SU-DHL-6 (cell line): ENCODE measurements around the gene MYH13.

Source experiments
- CTCF ChIP-seq: fragments of 200-600 bp; sonication (generic); IDR thresholded peaks from one replicate; pipeline ENCODE4 v1.5.1; 2017; ENCODE audit warnings: antibody characterized with exemption, mild to moderate bottlenecking, low read length, moderate library complexity; ENCODE audit not compliant: insufficient read depth, poor library complexity, severe bottlenecking
- EZH2phosphoT487 ChIP-seq: fragments of 200-600 bp; sonication (generic), shearing (Covaris generic); conservative IDR thresholded peaks from 2 replicates; pipeline ENCODE4 v1.6.1; 2018; ENCODE audit warnings: mild to moderate bottlenecking, antibody characterized with exemption, low read length, moderate library complexity, mixed read lengths

GRCh38 chr17:10251212-10251948, 121.4 kb downstream of the MYH13 start:
- TF ChIP-seq CTCF (no peak), EZH2phosphoT487 (no peak)
